GM18505 (cell line): Measurements from ENCODE around the gene CDK14.
"Not testable (repeated sequence)": the region's sequence is repeated elsewhere in the genome, so short reads cannot be mapped to it uniquely, and the experiment has no call there.

Source experiments
- ATAC-seq: cut with Tn5 transposase; IDR thresholded peaks from one replicate; pipeline ENCODE4 v1.9.1; 2021; ENCODE audit not compliant: unreplicated experiment
- POLR2A ChIP-seq: IDR thresholded peaks from 4 replicates; pipeline ENCODE4 v1.6.1; 2011; ENCODE audit warnings: borderline replicate concordance; ENCODE audit not compliant: insufficient read depth, insufficient read length; ENCODE audit errors: extremely low read depth

The CDK14 gene

GRCh38 chr7:91156316-91157185 is 560.4 kb downstream of the CDK14 start:
- TF ChIP-seq POLR2A = no peak
- ATAC-seq = no peak

DNA sequence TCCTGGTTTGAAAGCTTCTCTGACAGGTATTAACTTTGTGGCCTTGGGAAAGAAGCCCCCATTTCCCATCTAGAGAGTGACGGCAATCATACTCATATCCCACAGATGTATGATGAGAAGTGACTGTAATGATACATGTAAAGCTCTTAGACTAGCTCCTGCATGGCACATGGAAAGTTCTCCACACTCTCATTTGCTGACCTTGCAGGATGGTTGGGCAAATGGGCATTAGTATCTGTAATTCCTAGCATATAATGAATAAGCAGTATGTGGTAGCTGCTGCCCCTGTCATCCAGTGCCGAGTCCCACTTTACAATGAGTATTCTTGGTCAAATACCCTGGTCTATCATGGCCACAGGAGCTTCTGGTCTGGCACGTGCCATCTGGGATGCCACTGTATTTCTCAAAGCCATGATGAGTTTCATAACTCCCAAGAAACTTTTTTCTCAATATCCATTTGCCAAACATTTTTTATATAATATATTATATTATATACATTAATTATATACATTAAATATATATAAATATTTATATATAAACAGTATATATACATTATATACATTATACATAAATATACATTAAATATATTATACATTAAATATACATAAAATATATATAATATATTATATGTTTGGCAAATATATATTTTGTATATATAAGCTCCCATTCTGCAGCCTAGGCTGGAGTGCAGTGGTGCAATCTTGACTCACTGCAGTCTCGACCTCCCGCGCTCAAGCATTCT is 561.6 kb downstream of the CDK14 start:
- ATAC-seq = no peak
- no peak for TF ChIP-seq POLR2A

GRCh38 chr7:91162436-91162835 is 566.3 kb downstream of the CDK14 start:
- TF ChIP-seq POLR2A = no peak
- no peak for ATAC-seq

GRCh38 chr7:91164506-91164905 is 568.4 kb downstream of the CDK14 start:
- no peak for TF ChIP-seq POLR2A
- ATAC-seq = no peak

- no peak for TF ChIP-seq POLR2A
- ATAC-seq = peak; percentile 90
Observed at GRCh38 chr7:91165006-91165845, 569.1 kb downstream of the CDK14 start.

- ATAC-seq = peak; percentile 49
- TF ChIP-seq POLR2A = no peak
Observed at GRCh38 chr7:91165846-91166230, 569.7 kb downstream of the CDK14 start.

GRCh38 chr7:91168871-91169829 is 573.0 kb downstream of the CDK14 start:
- no peak for TF ChIP-seq POLR2A
- no peak for ATAC-seq

DNA sequence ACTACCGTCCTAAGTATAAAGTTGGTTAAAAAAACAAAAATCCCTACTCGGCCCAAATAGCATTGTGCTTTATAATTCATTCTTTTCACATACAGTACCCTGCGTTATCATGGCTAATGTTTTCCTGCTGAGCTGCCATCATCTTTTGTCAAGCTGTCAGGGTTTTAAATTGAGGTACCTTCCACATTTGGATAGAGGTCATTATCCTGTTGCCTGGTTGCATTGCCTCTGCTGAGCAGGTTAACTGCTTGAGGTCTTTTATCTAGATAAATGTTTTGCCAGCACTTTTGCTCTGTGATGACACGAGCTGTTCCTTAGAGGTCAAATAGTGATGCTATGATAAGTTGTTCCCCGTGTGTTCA is 573.7 kb downstream of the CDK14 start:
- no peak for TF ChIP-seq POLR2A

GRCh38 chr7:91173265-91173664 is 577.1 kb downstream of the CDK14 start:
- ATAC-seq = not testable (repeated sequence)

More for the DNA sequence above, 573.7 kb downstream of the CDK14 start:
- no peak for ATAC-seq

GRCh38 chr7:91180746-91181145 is 584.6 kb downstream of the CDK14 start:
- ATAC-seq = no peak
- no peak for TF ChIP-seq POLR2A

GRCh38 chr7:91181949-91182348 is 585.8 kb downstream of the CDK14 start:
- no peak for ATAC-seq
- TF ChIP-seq POLR2A = no peak

- ATAC-seq = no peak
- no peak for TF ChIP-seq POLR2A
Observed at GRCh38 chr7:91182819-91183764, 587.0 kb downstream of the CDK14 start.

- ATAC-seq = no peak
- TF ChIP-seq POLR2A = no peak
Observed at GRCh38 chr7:91185771-91186170, 589.6 kb downstream of the CDK14 start.
